Astrocyte (in vitro differentiated cells and primary cell): ENCODE results near the gene DBNDD2. TPM values are rescaled to one million over a fixed set of nuclear protein-coding genes. Genes with fewer than 3 reads are reported as not detected.

Experiments used
- DNase-seq: peaks from one replicate; pipeline ENCODE4 v3.0.0-alpha.2; 2010; ENCODE audit warnings: low read depth
- FAIRE-seq: peaks from 2 replicates; lab custom pipeline; 2011; peaks lifted over from hg19 to GRCh38; lab: Jason Lieb, UNC
- H2AFZ ChIP-seq: 2 replicates; pipeline ENCODE4 v1.6.0; 2012; ENCODE audit warnings: low read depth, low read length, inconsistent platforms
- H3K27ac ChIP-seq: 2 replicates; pipeline ENCODE4 v1.5.1; 2011; ENCODE audit warnings: low read depth, low read length, inconsistent platforms
- H3K27me3 ChIP-seq: 2 replicates; pipeline ENCODE4 v1.6.0; 2011; ENCODE audit warnings: low read length, inconsistent platforms; ENCODE audit not compliant: insufficient read depth
- H3K36me3 ChIP-seq: 2 replicates; pipeline ENCODE4 v1.5.1; 2011; ENCODE audit warnings: low read length, inconsistent platforms; ENCODE audit not compliant: insufficient read depth
- H3K4me1 ChIP-seq: 2 replicates; pipeline ENCODE4 v1.5.1; 2011; ENCODE audit warnings: low read length, inconsistent platforms; ENCODE audit not compliant: insufficient read depth
- H3K4me2 ChIP-seq: 2 replicates; pipeline ENCODE4 v1.6.0; 2012; ENCODE audit warnings: low read length, inconsistent platforms
- H3K4me3 ChIP-seq: 2 replicates; pipeline ENCODE4 v1.5.1; 2011; ENCODE audit warnings: low read depth, mild to moderate bottlenecking, low read length, inconsistent platforms; ENCODE audit not compliant: insufficient read depth
- H3K79me2 ChIP-seq: 2 replicates; pipeline ENCODE4 v1.6.0; 2012; ENCODE audit warnings: mild to moderate bottlenecking, low read length, inconsistent platforms; ENCODE audit not compliant: insufficient read depth
- H3K9ac ChIP-seq: 2 replicates; pipeline ENCODE4 v1.6.0; 2012; ENCODE audit warnings: mild to moderate bottlenecking, low read length, inconsistent platforms
- H3K9me3 ChIP-seq: 2 replicates; pipeline ENCODE4 v1.5.1; 2012; ENCODE audit warnings: low read depth, mild to moderate bottlenecking, low read length, inconsistent platforms; ENCODE audit not compliant: insufficient read depth
- H4K20me1 ChIP-seq: 2 replicates; pipeline ENCODE4 v1.6.0; 2012; ENCODE audit warnings: low read length, inconsistent platforms; ENCODE audit not compliant: insufficient read depth
- H3K27ac Mint-ChIP-seq: one replicate; pipeline ENCODE4 v1.8.0; 2021; ENCODE audit warnings: mild to moderate bottlenecking, mixed read lengths; ENCODE audit not compliant: unreplicated experiment
- H3K27me3 Mint-ChIP-seq: one replicate; pipeline ENCODE4 v1.8.0; 2021; ENCODE audit warnings: low read depth, mixed read lengths; ENCODE audit not compliant: unreplicated experiment
- H3K36me3 Mint-ChIP-seq: one replicate; pipeline ENCODE4 v1.8.0; 2021; ENCODE audit warnings: low read depth, mixed read lengths; ENCODE audit not compliant: unreplicated experiment
- H3K4me1 Mint-ChIP-seq: one replicate; pipeline ENCODE4 v1.8.0; 2021; ENCODE audit warnings: low read depth, mixed read lengths; ENCODE audit not compliant: unreplicated experiment
- H3K4me3 Mint-ChIP-seq: one replicate; pipeline ENCODE4 v1.8.0; 2021; ENCODE audit warnings: mild to moderate bottlenecking, moderate library complexity, mixed read lengths; ENCODE audit not compliant: unreplicated experiment
- H3K9me3 Mint-ChIP-seq: one replicate; pipeline ENCODE4 v1.8.0; 2021; ENCODE audit warnings: mild to moderate bottlenecking, mixed read lengths; ENCODE audit not compliant: unreplicated experiment
- EZH2 ChIP-seq: IDR thresholded peaks from 2 replicates; pipeline ENCODE4 v1.6.1; 2012; ENCODE audit warnings: mild to moderate bottlenecking, low read length, inconsistent platforms; ENCODE audit not compliant: insufficient read depth
- total RNA-seq: library from RNA; stranded (reverse); gene quantifications from 2 replicates; pipeline ENCODE4 v1.2.1, GENCODE V29; 2021
- TF ChIP-seq, protein P1 (sequence below): IDR thresholded peaks from 2 replicates; pipeline ENCODE4 v1.5.1; 2011; ENCODE audit warnings: low read depth, mild to moderate bottlenecking, inconsistent platforms, low read length, moderate library complexity; ENCODE audit not compliant: insufficient read depth

Gene DBNDD2
- total RNA-seq, 1 donor from 2014 or later: 11.3 TPM

GRCh38 chr20:45387274-45387673, 20.8 kb upstream of the DBNDD2 start:
- no peak for DNase-seq
- Histone ChIP-seq H3K4me2 (no peak overlapping the region), H3K4me3 (no peak overlapping the region), H3K4me1 (no peaks in the 10 kb centered on the region), H3K79me2 (no peaks in the 10 kb centered on the region), H4K20me1 (no peaks in the 10 kb centered on the region), H2AFZ (no peak overlapping the region), H3K9me3 (no peaks in the 10 kb centered on the region), H3K27me3 (no peaks in the 10 kb centered on the region), H3K36me3 (no peaks in the 10 kb centered on the region), H3K27ac (no peak overlapping the region), H3K9ac (no peak overlapping the region)
- FAIRE-seq: no peak
- no peak overlapping the region for H3K27ac Mint-ChIP-seq
- H3K4me1 Mint-ChIP-seq: no peaks in the 10 kb centered on the region
- H3K4me3 Mint-ChIP-seq: no peak overlapping the region
- TF ChIP-seq, protein P1, sequence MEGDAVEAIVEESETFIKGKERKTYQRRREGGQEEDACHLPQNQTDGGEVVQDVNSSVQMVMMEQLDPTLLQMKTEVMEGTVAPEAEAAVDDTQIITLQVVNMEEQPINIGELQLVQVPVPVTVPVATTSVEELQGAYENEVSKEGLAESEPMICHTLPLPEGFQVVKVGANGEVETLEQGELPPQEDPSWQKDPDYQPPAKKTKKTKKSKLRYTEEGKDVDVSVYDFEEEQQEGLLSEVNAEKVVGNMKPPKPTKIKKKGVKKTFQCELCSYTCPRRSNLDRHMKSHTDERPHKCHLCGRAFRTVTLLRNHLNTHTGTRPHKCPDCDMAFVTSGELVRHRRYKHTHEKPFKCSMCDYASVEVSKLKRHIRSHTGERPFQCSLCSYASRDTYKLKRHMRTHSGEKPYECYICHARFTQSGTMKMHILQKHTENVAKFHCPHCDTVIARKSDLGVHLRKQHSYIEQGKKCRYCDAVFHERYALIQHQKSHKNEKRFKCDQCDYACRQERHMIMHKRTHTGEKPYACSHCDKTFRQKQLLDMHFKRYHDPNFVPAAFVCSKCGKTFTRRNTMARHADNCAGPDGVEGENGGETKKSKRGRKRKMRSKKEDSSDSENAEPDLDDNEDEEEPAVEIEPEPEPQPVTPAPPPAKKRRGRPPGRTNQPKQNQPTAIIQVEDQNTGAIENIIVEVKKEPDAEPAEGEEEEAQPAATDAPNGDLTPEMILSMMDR: no peak
- TF ChIP-seq EZH2: no peak
- H3K36me3 Mint-ChIP-seq: no peaks in the 10 kb centered on the region
- no peaks in the 10 kb centered on the region for H3K27me3 Mint-ChIP-seq
- no peaks in the 10 kb centered on the region for H3K9me3 Mint-ChIP-seq

DNA sequence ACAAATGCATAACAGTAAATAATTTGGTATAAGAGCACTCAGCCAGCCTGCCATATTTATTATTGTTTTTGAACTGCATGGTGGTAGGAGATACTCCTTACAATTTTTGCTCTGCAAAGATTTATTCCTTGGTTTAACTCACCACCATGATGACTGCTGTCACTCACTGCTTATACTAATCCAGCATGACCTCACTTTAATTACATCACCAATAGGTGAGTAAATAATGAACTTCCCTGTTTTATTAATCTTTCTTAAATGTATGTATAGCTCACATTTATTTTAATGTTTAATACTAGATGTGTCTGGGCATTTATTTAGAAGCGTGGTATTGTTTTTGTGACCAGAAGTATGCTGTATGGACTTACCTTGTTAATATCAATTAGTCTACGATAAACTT, 17.2 kb upstream of the DBNDD2 start:
- Histone ChIP-seq H3K27ac (no peak overlapping the region), H3K36me3 (no peaks in the 10 kb centered on the region), H3K4me2 (no peak overlapping the region), H3K79me2 (no peaks in the 10 kb centered on the region), H2AFZ (no peak overlapping the region), H3K9ac (no peak overlapping the region), H3K27me3 (no peaks in the 10 kb centered on the region), H3K4me1 (no peaks in the 10 kb centered on the region), H3K4me3 (no peak overlapping the region), H3K9me3 (no peaks in the 10 kb centered on the region), H4K20me1 (no peaks in the 10 kb centered on the region)
- Mint-ChIP-seq H3K9me3 (no peaks in the 10 kb centered on the region), H3K27me3 (no peaks in the 10 kb centered on the region), H3K36me3 (peaks cover 7% of the 10 kb centered on the region), H3K27ac (no peak overlapping the region), H3K4me3 (no peak overlapping the region), H3K4me1 (no peaks in the 10 kb centered on the region)
- DNase-seq (no peak), FAIRE-seq (no peak)
- TF ChIP-seq EZH2: no peak
- TF ChIP-seq, protein P1: no peak

DNA sequence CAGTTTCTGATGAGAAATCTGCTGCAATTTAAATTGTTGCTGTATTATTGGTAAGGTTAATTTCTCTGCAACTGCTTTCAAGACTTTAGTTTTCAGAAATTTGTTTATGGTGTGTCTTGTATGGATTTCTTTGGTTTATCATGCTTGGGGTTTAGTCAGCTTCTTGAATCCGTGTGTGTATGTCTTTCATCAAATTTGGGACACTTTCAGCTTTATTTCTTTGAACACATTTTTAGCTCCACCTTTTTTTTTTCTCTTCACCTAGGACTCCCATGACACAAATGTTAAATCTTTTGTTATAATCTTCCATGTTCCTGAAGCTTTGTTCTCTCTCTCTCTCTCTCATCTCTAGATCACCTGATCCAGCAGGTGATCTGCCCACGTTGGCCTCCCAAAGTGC, 16.5 kb upstream of the DBNDD2 start:
- H2AFZ ChIP-seq: no peak overlapping the region
- H3K27me3 ChIP-seq: no peaks in the 10 kb centered on the region
- FAIRE-seq: no peak

More for the DNA sequence above, 16.5 kb upstream of the DBNDD2 start:
- TF ChIP-seq EZH2: no peak
- TF ChIP-seq, protein P1: no peak
- no peaks in the 10 kb centered on the region for H3K4me1 Mint-ChIP-seq
- Histone ChIP-seq H3K9me3 (no peaks in the 10 kb centered on the region), H3K27ac (no peak overlapping the region), H3K4me1 (no peaks in the 10 kb centered on the region), H4K20me1 (no peaks in the 10 kb centered on the region), H3K36me3 (no peaks in the 10 kb centered on the region), H3K9ac (no peak overlapping the region), H3K4me2 (no peak overlapping the region), H3K79me2 (no peaks in the 10 kb centered on the region), H3K4me3 (no peak overlapping the region)
- peaks cover 7% of the 10 kb centered on the region for H3K36me3 Mint-ChIP-seq
- no peak for DNase-seq
- H3K9me3 Mint-ChIP-seq: no peaks in the 10 kb centered on the region
- H3K27ac Mint-ChIP-seq: no peak overlapping the region
- no peaks in the 10 kb centered on the region for H3K27me3 Mint-ChIP-seq
- H3K4me3 Mint-ChIP-seq: no peak overlapping the region
